NCI-H82 treated with DMSO at 0.1 percent for 48 hours (cell line): Measurements from ENCODE around the gene GUCY2C.

Experiments used
- DNase-seq: peaks from one replicate; lab custom pipeline; 2025; ENCODE audit not compliant: unreplicated experiment; lab: John Stamatoyannopoulos, UW

The GUCY2C gene

GRCh38 chr12:14575585-14575984 is 120.8 kb downstream of the GUCY2C start:
- DNase-seq: no peak

DNA sequence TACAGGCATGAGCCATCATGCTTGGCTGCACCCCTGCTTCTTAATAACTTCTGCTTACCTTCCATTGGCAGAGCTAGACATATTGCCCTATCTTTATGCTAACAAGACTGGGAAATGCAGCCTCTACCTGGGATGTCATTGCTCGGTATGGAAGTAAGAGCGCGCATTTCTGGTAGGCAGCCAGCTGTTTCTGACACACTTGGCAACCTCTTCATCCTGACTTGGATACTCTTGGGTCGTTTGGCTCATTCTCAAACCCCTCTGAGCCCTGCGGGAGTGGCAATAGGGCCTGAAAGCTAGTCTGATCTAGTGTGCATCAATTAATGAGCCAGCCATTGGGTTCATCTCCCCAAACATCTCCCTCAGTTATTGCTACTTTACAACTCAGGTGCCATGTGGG is 123.3 kb downstream of the GUCY2C start:
- no peak for DNase-seq

DNA sequence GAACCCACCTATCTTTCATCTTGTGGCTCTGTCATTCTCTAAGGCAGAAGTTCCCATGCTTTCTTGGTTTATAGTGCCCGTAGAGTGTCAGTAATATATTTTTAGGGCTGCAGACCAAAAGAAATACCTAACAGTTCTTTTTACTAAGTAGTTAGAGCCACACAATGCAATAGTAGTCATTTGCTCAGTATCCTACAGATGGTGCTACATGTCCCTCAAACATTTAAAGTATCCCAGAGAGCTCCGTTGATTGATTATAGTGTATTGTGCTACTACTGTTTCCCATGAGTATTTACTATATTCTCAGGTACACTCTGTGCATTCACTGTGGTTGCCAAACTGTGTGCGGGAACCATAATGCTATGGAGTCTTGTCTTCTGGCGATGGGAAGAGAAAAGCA is 124.0 kb downstream of the GUCY2C start:
- no peak for DNase-seq

- no peak for DNase-seq
These were observed 124.6 kb downstream of the GUCY2C start for GRCh38 chr12:14571779-14572178.

- DNase-seq: no peak
These were observed 126.2 kb downstream of the GUCY2C start for GRCh38 chr12:14570231-14570630.

GRCh38 chr12:14567351-14568162 is 128.8 kb downstream of the GUCY2C start, which contains the start of gene PLBD1:
Gene PLBD1, minus strand, starts transcription at chr12:14567883. Its CDS starts 187 bp downstream, at chr12:14567696.
- no peak for DNase-seq

- no peak for DNase-seq
These were observed 132.0 kb downstream of the GUCY2C start for GRCh38 chr12:14564336-14564959.

DNA sequence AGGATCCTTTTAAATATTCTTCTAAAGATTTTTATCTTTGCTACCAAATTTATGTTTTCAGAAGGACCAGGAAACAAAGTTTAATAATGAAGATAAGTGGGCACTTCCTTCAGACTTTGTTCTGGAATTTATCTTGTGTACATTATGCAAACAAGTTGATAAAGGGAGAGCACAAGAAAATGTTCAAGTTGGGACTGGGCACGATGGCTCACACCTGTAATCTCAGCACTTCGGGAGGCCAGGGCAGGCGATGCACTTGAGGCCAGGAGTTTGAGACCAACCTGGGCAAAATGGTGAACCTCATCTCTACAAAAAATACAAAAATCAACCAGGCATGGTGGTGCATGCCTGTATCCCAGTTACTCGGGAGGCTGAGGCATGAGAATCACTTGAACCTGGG is 133.4 kb downstream of the GUCY2C start:
- DNase-seq: no peak
